ENCODE data around the gene BTBD9.
A peak's percentile ranks its signal among the peaks of the same experiment; 100 is the strongest.

Gene BTBD9

GRCh38 chr6:38420207-38420606 is 219.5 kb downstream of the BTBD9 start:
- H2AK5ac ChIP-seq (ENCODE audit: low read length), result no peak overlapping the region
- no peak overlapping the region for H3K9ac ChIP-seq (ENCODE audit: low read length)
- no peak overlapping the region for H3K27ac ChIP-seq (ENCODE audit: low read depth, low read length)
- H3K79me1 ChIP-seq (ENCODE audit: low read length), result no peaks in the 10 kb centered on the region
- H2BK5ac ChIP-seq (ENCODE audit: low read length), result no peak overlapping the region
- H3K56ac ChIP-seq (ENCODE audit: low read length), result no peak overlapping the region
- H4K5ac ChIP-seq (ENCODE audit: low read length), result no peak overlapping the region
- H3K79me2 ChIP-seq (ENCODE audit: control insufficient read depth, insufficient read depth, low read length), result no peaks in the 10 kb centered on the region
- H4K8ac ChIP-seq (ENCODE audit: low read depth, low read length), result no peak overlapping the region
- no peak for DNase-seq
- H3K18ac ChIP-seq (ENCODE audit: low read length), result no peak overlapping the region
- H2BK15ac ChIP-seq (replicated peaks; ENCODE audit: low read depth), result no peak overlapping the region
- no peak overlapping the region for H3K4me3 ChIP-seq (ENCODE audit: low read length)
- H3K36me3 ChIP-seq (ENCODE audit: control insufficient read depth, insufficient read depth, low read length), result no peaks in the 10 kb centered on the region
- no peak overlapping the region for H3K23ac ChIP-seq (ENCODE audit: low read length)
- H3K27me3 ChIP-seq (ENCODE audit: insufficient read depth, low read length, poor library complexity), result no peaks in the 10 kb centered on the region
- WGBS (ENCODE audit: extremely low coverage, insufficient coverage, low lambda C conversion rate), result no CpG with 5 or more reads among the region's 2 CpGs
- no peak overlapping the region for H3K4ac ChIP-seq (ENCODE audit: low read depth, low read length)
- no peak overlapping the region for H2BK120ac ChIP-seq (ENCODE audit: low read depth, low read length)
- no peak overlapping the region for H3K4me2 ChIP-seq (ENCODE audit: low read length)
- H3K4me1 ChIP-seq (ENCODE audit: control insufficient read depth, low read depth, low read length), result peaks cover 3% of the 10 kb centered on the region

- H4K5ac ChIP-seq (ENCODE audit: low read length), result no peak overlapping the region
- H3K4ac ChIP-seq (ENCODE audit: low read depth, low read length), result peak overlapping the region; percentile 17
- no peak overlapping the region for H3K9ac ChIP-seq (ENCODE audit: low read length)
- H3K23ac ChIP-seq (ENCODE audit: low read length), result no peak overlapping the region
- peaks cover 3% of the 10 kb centered on the region for H3K4me1 ChIP-seq (ENCODE audit: control insufficient read depth, low read depth, low read length)
- H3K56ac ChIP-seq (ENCODE audit: low read length), result no peak overlapping the region
- no peak overlapping the region for H3K27ac ChIP-seq (ENCODE audit: low read depth, low read length)
- no peak overlapping the region for H3K4me2 ChIP-seq (ENCODE audit: low read length)
- H2BK5ac ChIP-seq (ENCODE audit: low read length), result no peak overlapping the region
- no peaks in the 10 kb centered on the region for H3K36me3 ChIP-seq (ENCODE audit: control insufficient read depth, insufficient read depth, low read length)
- peak; percentile 37 for DNase-seq
- H3K4me3 ChIP-seq (ENCODE audit: low read length), result no peak overlapping the region
- H2BK15ac ChIP-seq (replicated peaks; ENCODE audit: low read depth), result no peak overlapping the region
- H3K27me3 ChIP-seq (ENCODE audit: insufficient read depth, low read length, poor library complexity), result no peaks in the 10 kb centered on the region
- H2AK5ac ChIP-seq (ENCODE audit: low read length), result no peak overlapping the region
- H3K79me1 ChIP-seq (ENCODE audit: low read length), result no peaks in the 10 kb centered on the region
- H4K8ac ChIP-seq (ENCODE audit: low read depth, low read length), result no peak overlapping the region
- WGBS (ENCODE audit: extremely low coverage, insufficient coverage, low lambda C conversion rate), result no CpG with 5 or more reads among the region's 6 CpGs
- H2BK120ac ChIP-seq (ENCODE audit: low read depth, low read length), result no peak overlapping the region
- H3K79me2 ChIP-seq (ENCODE audit: control insufficient read depth, insufficient read depth, low read length), result no peaks in the 10 kb centered on the region
- H3K18ac ChIP-seq (ENCODE audit: low read length), result no peak overlapping the region
Measured at GRCh38 chr6:38417521-38417920, 222.2 kb downstream of the BTBD9 start.

GRCh38 chr6:38415231-38416005 is 224.3 kb downstream of the BTBD9 start:
- no peaks in the 10 kb centered on the region for H3K79me1 ChIP-seq (ENCODE audit: low read length)

GRCh38 chr6:38413102-38413800 is 226.5 kb downstream of the BTBD9 start:
- H2BK5ac ChIP-seq (ENCODE audit: low read length), result no peak overlapping the region
- H3K18ac ChIP-seq (ENCODE audit: low read length), result no peak overlapping the region
- H2AK5ac ChIP-seq (ENCODE audit: low read length), result no peak overlapping the region
- H3K4ac ChIP-seq (ENCODE audit: low read depth, low read length), result no peak overlapping the region
- no peak overlapping the region for H3K4me3 ChIP-seq (ENCODE audit: low read length)
- H4K8ac ChIP-seq (ENCODE audit: low read depth, low read length), result no peak overlapping the region
- no peak for DNase-seq
- no CpG with 5 or more reads among the region's 4 CpGs for WGBS (ENCODE audit: extremely low coverage, insufficient coverage, low lambda C conversion rate)
- H4K5ac ChIP-seq (ENCODE audit: low read length), result no peak overlapping the region
- H3K36me3 ChIP-seq (ENCODE audit: control insufficient read depth, insufficient read depth, low read length), result no peaks in the 10 kb centered on the region
- H3K4me1 ChIP-seq (ENCODE audit: control insufficient read depth, low read depth, low read length), result peaks cover 2% of the 10 kb centered on the region
- no peak overlapping the region for H3K9ac ChIP-seq (ENCODE audit: low read length)
- H3K23ac ChIP-seq (ENCODE audit: low read length), result no peak overlapping the region
- no peak overlapping the region for H3K56ac ChIP-seq (ENCODE audit: low read length)
- no peaks in the 10 kb centered on the region for H3K27me3 ChIP-seq (ENCODE audit: insufficient read depth, low read length, poor library complexity)
- no peaks in the 10 kb centered on the region for H3K79me1 ChIP-seq (ENCODE audit: low read length)
- no peak overlapping the region for H3K4me2 ChIP-seq (ENCODE audit: low read length)
- no peaks in the 10 kb centered on the region for H3K79me2 ChIP-seq (ENCODE audit: control insufficient read depth, insufficient read depth, low read length)
- no peak overlapping the region for H2BK15ac ChIP-seq (replicated peaks; ENCODE audit: low read depth)
- no peak overlapping the region for H3K27ac ChIP-seq (ENCODE audit: low read depth, low read length)
- H2BK120ac ChIP-seq (ENCODE audit: low read depth, low read length), result no peak overlapping the region

More at GRCh38 chr6:38415231-38416005, 224.3 kb downstream of the BTBD9 start:
- WGBS (ENCODE audit: extremely low coverage, insufficient coverage, low lambda C conversion rate), result 100% methylated on average over 2 of the region's 5 CpGs
- peak; percentile 64 for DNase-seq
- peak overlapping the region; percentile 88 for H2BK15ac ChIP-seq (replicated peaks; ENCODE audit: low read depth)
- H4K8ac ChIP-seq (ENCODE audit: low read depth, low read length), result no peak overlapping the region
- no peaks in the 10 kb centered on the region for H3K27me3 ChIP-seq (ENCODE audit: insufficient read depth, low read length, poor library complexity)
- H2AK5ac ChIP-seq (ENCODE audit: low read length), result no peak overlapping the region
- H3K23ac ChIP-seq (ENCODE audit: low read length), result no peak overlapping the region
- no peaks in the 10 kb centered on the region for H3K36me3 ChIP-seq (ENCODE audit: control insufficient read depth, insufficient read depth, low read length)
- no peak overlapping the region for H2BK5ac ChIP-seq (ENCODE audit: low read length)
- H2BK120ac ChIP-seq (ENCODE audit: low read depth, low read length), result no peak overlapping the region
- H3K4me3 ChIP-seq (ENCODE audit: low read length), result no peak overlapping the region
- H3K4me2 ChIP-seq (ENCODE audit: low read length), result no peak overlapping the region
- no peak overlapping the region for H4K5ac ChIP-seq (ENCODE audit: low read length)
- H3K4ac ChIP-seq (ENCODE audit: low read depth, low read length), result peak overlapping the region; percentile 36
- peaks cover 3% of the 10 kb centered on the region for H3K4me1 ChIP-seq (ENCODE audit: control insufficient read depth, low read depth, low read length)
- no peak overlapping the region for H3K56ac ChIP-seq (ENCODE audit: low read length)
- peak overlapping the region; percentile 53 for H3K18ac ChIP-seq (ENCODE audit: low read length)
- no peak overlapping the region for H3K27ac ChIP-seq (ENCODE audit: low read depth, low read length)
- no peak overlapping the region for H3K9ac ChIP-seq (ENCODE audit: low read length)
- no peaks in the 10 kb centered on the region for H3K79me2 ChIP-seq (ENCODE audit: control insufficient read depth, insufficient read depth, low read length)

GRCh38 chr6:38407192-38407591 is 232.5 kb downstream of the BTBD9 start:
- no peak overlapping the region for H2AK5ac ChIP-seq (ENCODE audit: low read length)
- no peak overlapping the region for H3K23ac ChIP-seq (ENCODE audit: low read length)
- H2BK15ac ChIP-seq (replicated peaks; ENCODE audit: low read depth), result peak overlapping the region; percentile 19
- no peak overlapping the region for H2BK5ac ChIP-seq (ENCODE audit: low read length)
- H3K56ac ChIP-seq (ENCODE audit: low read length), result no peak overlapping the region
- no peak for DNase-seq
- H3K4me2 ChIP-seq (ENCODE audit: low read length), result no peak overlapping the region
- no peak overlapping the region for H4K8ac ChIP-seq (ENCODE audit: low read depth, low read length)
- no peak overlapping the region for H3K9ac ChIP-seq (ENCODE audit: low read length)
- no peak overlapping the region for H3K4ac ChIP-seq (ENCODE audit: low read depth, low read length)
- no peak overlapping the region for H3K27ac ChIP-seq (ENCODE audit: low read depth, low read length)
- H4K5ac ChIP-seq (ENCODE audit: low read length), result no peak overlapping the region
- H3K4me3 ChIP-seq (ENCODE audit: low read length), result no peak overlapping the region
- no peaks in the 10 kb centered on the region for H3K79me2 ChIP-seq (ENCODE audit: control insufficient read depth, insufficient read depth, low read length)
- no peaks in the 10 kb centered on the region for H3K36me3 ChIP-seq (ENCODE audit: control insufficient read depth, insufficient read depth, low read length)
- no peaks in the 10 kb centered on the region for H3K27me3 ChIP-seq (ENCODE audit: insufficient read depth, low read length, poor library complexity)
- no CpG with 5 or more reads among the region's 3 CpGs for WGBS (ENCODE audit: extremely low coverage, insufficient coverage, low lambda C conversion rate)
- H3K4me1 ChIP-seq (ENCODE audit: control insufficient read depth, low read depth, low read length), result peaks cover 2% of the 10 kb centered on the region
- H2BK120ac ChIP-seq (ENCODE audit: low read depth, low read length), result no peak overlapping the region
- H3K18ac ChIP-seq (ENCODE audit: low read length), result peak overlapping the region; percentile 41
- no peaks in the 10 kb centered on the region for H3K79me1 ChIP-seq (ENCODE audit: low read length)
